Measurements from ENCODE around the gene ANKS1B.
"Not testable (repeated sequence)": the region's sequence is repeated elsewhere in the genome, so short reads cannot be mapped to it uniquely, and the experiment has no call there.

Gene ANKS1B

DNA sequence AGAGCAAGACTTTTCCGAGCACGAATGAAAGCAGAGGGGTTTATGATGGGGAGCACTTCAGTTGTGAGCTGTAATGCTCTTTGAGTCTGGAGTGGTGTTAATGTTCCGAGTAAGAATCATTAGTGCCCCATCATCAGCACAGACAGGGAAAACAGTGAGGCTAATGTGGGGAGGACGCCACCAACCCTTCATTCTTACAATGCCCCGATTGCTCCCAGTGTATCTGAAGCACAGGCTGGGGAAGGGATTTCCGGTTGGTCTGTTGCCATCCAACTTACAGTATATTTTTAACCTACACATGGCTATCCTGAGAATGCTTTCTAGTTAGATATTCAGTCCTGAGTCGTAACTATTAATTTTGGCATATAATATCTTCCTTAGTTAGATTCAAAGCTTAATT, 1198.1 kb downstream of the ANKS1B start:
- no peak for DNase-seq

GRCh38 chr12:98783420-98783819, 1201.3 kb downstream of the ANKS1B start:
- DNase-seq, result no peak

GRCh38 chr12:98780261-98780660, 1204.5 kb downstream of the ANKS1B start:
- no peak for DNase-seq

GRCh38 chr12:98772818-98773217, 1211.9 kb downstream of the ANKS1B start:
- no peak for DNase-seq

GRCh38 chr12:98771811-98772752, 1212.7 kb downstream of the ANKS1B start:
- no peak for DNase-seq

GRCh38 chr12:98770230-98770629, 1214.5 kb downstream of the ANKS1B start:
- DNase-seq, result no peak

GRCh38 chr12:98769068-98769467, 1215.7 kb downstream of the ANKS1B start:
- no peak for DNase-seq

DNA sequence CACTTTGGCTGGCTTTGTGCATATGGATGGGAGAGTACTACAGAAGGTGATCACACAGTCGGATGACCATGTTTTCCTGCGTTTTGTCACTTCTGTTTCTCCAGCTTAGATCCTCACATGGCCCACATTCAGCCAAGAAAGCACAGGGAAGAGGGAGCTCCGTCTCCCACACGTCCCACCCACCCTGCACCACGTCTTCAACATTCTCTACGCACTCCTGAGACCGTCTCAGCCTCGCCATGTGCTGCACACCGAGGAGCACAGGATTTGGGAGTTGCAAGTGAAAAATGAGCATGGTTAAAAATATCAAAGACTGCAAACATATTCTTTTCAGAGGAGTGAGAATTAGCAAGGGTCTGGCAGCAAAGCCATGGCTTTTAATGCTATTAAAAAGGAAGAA, 1217.5 kb downstream of the ANKS1B start:
- no peak for DNase-seq

GRCh38 chr12:98763656-98764055, 1221.1 kb downstream of the ANKS1B start:
- no peak for DNase-seq

- no peak for DNase-seq
These were observed 1226.4 kb downstream of the ANKS1B start for GRCh38 chr12:98758331-98758730.

DNA sequence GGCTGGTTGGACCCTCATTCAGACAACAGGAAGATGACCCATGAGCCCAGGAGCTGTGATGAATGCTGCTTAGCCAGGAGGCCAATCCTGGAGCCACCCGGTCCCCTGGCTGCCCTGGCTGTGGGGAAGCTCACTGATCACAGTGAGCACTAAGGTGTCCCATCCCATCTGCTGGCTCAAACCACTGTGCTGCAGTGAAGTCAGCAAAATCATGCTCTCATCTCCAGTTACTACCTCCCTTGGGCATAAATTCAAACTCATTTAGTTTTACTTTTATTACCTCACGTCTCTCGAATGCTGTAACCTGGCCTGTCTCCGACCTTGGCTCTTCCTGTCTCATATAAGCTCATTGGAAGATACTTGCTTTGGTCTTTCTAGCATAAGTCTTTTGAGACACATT, 1227.3 kb downstream of the ANKS1B start:
- no peak for DNase-seq

GRCh38 chr12:98755855-98756254, 1228.9 kb downstream of the ANKS1B start:
- DNase-seq, result not testable (repeated sequence)

DNA sequence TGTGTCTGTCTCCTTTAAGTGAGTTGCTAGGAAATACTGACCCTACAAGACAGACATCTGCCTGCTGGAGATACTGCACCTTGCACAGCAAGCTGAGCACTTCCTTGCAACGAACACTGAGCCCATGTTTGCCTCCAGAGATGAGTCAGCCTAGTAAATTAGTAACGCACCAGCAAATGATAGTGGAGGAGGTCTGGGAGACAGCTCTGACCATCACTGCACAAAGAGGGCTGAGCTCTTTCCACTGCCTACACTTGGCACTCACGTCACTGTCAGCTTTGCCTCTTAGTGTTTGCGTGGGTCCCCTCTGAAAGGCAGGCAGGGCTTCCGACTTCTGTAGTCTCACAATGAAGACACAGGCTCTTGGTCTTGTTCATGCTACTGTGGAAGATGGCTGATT, 1230.6 kb downstream of the ANKS1B start:
- peak; percentile 30 for DNase-seq

- DNase-seq, result no peak
These were observed 1232.0 kb downstream of the ANKS1B start for GRCh38 chr12:98752726-98753125.

DNA sequence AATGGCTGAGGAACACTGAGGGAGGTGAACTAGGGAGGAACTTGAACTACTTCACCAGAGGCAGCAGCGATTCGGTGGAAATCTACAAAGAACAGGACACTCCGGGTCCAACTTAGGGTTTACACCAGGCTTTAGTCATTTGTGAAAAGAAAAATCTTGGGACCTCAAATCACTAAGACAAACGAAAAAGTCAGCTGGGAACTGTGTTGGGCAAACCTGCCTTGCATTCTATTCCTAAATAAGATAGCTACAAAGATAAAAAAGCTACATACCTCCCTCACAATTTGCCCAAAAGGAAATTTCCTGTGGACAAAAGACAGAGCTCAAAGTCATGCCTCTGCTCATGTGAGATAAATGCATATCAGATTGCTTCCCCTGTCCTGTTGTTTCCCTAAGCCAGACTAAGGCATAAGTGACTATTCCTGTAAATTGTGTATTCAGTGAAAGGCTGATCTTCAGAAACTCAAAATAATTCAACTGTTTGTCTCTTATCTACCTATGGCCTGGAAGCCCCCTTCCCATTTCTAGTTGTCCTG, 1233.1 kb downstream of the ANKS1B start:
- no peak for DNase-seq

DNA sequence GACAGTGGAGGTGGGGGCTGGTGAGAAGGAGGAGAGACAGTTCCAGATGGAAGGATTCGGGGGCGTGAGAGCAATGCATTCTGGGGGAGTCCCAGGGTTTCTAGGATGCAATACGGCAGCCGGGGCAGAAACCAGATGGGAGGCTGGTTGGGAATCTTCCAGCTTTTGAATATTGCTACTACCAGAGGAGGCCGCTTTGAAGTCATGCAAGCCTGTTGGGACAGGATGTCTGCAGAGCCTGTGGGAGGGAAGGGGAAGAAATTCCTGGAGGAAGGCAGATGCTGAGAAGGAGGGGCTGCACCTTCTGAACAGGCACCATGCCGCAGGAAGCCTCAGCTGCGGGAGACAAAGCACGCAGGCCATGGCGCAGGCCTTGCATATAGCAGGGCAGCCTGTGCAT, 1234.2 kb downstream of the ANKS1B start:
- no peak for DNase-seq

DNA sequence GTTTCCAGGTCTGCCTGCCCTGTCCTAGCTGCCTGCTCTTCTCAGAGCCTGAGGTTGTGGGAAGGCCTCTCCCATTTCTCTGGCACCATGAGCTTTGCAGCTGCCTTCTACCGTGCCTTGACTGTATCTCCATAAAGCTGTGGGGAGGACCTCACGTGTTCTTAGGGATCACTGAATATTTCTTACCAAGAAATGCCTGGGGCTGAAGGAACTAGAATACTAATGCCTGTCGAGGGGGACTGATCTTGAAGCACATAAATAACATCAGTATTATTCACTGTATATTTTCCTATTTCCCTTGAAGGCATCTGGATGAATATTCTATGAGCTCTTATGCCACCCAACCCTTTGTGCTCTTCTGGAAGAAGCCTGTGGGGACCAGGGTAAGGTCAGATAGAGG, 1236.3 kb downstream of the ANKS1B start:
- DNase-seq, result no peak

DNA sequence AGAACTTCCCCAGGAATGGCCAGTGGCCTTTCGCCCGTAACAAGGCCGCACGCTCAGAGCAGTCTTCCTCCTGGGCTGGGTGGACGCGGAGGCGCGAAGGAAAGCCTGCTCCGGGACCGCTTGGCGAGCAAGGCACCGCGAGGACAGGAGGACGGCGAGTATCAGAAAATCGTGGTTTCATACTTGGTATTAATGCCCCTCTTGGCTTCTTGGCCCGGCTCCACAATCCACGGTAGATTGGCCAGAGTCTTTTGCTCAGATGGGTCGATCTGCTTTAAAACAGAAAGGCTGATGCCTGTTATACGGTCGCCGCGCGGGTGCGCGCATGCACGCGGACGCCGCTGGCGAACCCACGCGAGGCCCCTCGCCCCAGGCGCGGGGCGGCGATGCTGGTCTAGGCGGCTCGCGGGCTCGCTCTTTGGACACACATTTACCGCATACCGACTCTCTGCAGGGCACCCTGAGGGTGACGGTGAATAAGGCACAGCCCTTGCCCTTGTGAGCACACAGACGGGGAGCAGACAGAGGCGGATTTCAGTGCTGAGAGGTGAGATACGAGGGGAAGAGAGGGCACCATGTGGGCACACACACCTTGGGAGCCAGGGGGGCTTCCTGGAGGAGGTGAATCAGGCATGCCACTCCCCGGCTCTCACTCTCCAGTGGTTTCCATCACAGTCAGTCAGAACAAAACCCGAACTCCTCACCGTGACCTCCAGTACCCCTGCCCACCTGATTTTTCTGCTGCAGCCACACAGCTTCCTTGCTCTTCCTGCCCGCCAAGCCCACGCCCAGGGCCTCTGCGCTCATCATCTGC, 1239.0 kb downstream of the ANKS1B start:
- DNase-seq, result peak; percentile 48

- DNase-seq, result peak; percentile 15
These were observed 1240.1 kb downstream of the ANKS1B start for GRCh38 chr12:98744680-98745079.

DNA sequence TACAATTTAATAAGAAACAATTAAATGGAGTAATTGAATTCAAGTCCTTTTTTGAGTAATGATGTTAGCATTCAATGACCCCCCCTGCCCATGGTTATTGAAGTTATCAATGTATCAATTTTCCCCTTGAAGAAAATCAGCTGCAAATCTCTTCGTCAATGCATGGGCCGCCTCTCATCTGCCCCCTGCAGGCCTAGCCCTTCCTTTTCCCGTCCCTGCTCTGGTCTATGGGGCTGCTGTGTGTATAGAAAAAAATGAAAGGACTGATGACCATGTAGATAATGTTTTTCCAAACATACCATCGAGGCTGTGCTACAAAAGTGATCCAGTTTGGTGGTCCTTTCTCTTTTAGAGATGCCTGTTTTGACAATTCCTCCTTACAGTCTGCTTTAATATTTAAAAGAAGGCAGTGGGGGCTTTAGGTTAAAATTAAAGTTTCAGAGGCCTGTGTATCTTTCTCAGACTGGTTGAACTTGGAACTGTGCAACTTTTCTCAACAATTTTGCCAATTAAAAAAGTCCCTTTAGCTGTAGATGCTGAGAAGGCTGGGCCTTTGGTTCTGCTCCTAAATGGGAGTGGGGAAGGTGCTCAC, 1241.3 kb downstream of the ANKS1B start:
- peak; percentile 67 for DNase-seq

DNA sequence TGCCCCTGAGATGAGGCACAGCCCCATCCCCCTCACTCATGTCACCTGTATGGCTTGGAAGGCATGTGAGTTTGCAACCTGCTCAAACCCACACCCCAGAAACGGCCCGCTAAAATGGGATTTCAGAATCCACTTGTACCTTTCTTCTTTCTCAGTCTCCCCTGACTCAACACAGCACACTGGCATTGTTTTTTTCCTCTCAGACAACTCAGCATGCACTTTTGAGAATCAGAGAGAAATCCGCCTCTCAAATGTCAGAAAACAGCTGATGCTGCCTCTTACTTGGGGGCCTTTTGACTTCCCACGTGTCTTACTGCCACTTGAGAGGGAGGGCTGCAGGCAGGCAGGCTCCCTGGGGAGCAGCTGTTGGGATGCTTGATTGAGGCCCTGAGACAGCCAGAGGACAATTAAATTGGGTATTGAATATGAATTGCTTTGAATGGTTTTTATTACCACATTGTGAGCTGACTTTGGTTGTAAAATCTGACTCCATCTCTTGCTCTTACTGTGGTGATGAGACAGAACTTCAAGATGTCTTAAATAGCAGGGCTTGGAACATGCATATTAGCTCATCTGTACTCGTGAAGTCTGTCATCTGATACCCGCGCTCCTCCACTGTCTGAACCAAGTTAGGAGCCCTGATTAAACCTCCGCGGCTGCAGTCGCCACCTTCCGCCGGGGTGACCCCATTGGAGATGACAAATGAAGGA, 1243.0 kb downstream of the ANKS1B start:
- DNase-seq, result peak; percentile 41

- DNase-seq, result peak; percentile 58
These were observed 1243.6 kb downstream of the ANKS1B start for GRCh38 chr12:98741196-98741555.

- DNase-seq, result no peak
These were observed 1244.0 kb downstream of the ANKS1B start for GRCh38 chr12:98740751-98741150.
